GM19239 (cell line): ENCODE measurements around the gene GBE1.
A peak's percentile ranks its signal among the peaks of the same experiment; 100 is the strongest.
"Not testable (repeated sequence)": the region's sequence is repeated elsewhere in the genome, so short reads cannot be mapped to it uniquely, and the experiment has no call there.

Experiments
- DNase-seq: peaks from one replicate; pipeline ENCODE4 v3.0.0; 2011; ENCODE audit warnings: low spot score; ENCODE audit not compliant: insufficient read length
- FAIRE-seq: peaks from 2 replicates; lab custom pipeline; 2011; peaks lifted over from hg19 to GRCh38; lab: Jason Lieb, UNC

GBE1 gene

GRCh38 chr3:81758771-81759170, 2.7 kb downstream of the GBE1 start:
- not testable (repeated sequence) for DNase-seq, FAIRE-seq

- FAIRE-seq (no peak), DNase-seq (no peak)
These were observed 3.2 kb downstream of the GBE1 start for GRCh38 chr3:81758275-81758674.

- FAIRE-seq (peak; percentile 66), DNase-seq (no peak)
These were observed 7.9 kb downstream of the GBE1 start for GRCh38 chr3:81753416-81754027.

GRCh38 chr3:81752604-81753003, 8.8 kb downstream of the GBE1 start:
- DNase-seq, result no peak
- no peak for FAIRE-seq

GRCh38 chr3:81749265-81749664, 12.2 kb downstream of the GBE1 start:
- no peak for FAIRE-seq
- DNase-seq, result no peak

GRCh38 chr3:81747280-81747679, 14.2 kb downstream of the GBE1 start:
- not testable (repeated sequence) for DNase-seq, FAIRE-seq

- FAIRE-seq, result no peak
- DNase-seq, result no peak
These were observed 17.1 kb downstream of the GBE1 start for GRCh38 chr3:81744366-81744765.

- no peak for FAIRE-seq
These were observed 18.1 kb downstream of the GBE1 start for GRCh38 chr3:81743096-81744025.

GRCh38 chr3:81742581-81742980, 18.9 kb downstream of the GBE1 start:
- no peak for FAIRE-seq
- no peak for DNase-seq

More at GRCh38 chr3:81743096-81744025, 18.1 kb downstream of the GBE1 start:
- no peak for DNase-seq

- DNase-seq (no peak), FAIRE-seq (peak; percentile 72)
These were observed 20.2 kb downstream of the GBE1 start for GRCh38 chr3:81741216-81741615.

- FAIRE-seq, result peak; percentile 73
- no peak for DNase-seq
These were observed 20.7 kb downstream of the GBE1 start for GRCh38 chr3:81740731-81741130.

- DNase-seq, result no peak
- no peak for FAIRE-seq
These were observed 26.1 kb downstream of the GBE1 start for GRCh38 chr3:81735334-81735733.

GRCh38 chr3:81734742-81735141, 26.7 kb downstream of the GBE1 start:
- FAIRE-seq, result no peak
- DNase-seq, result no peak

- no peak for FAIRE-seq
- DNase-seq, result no peak
These were observed 28.8 kb downstream of the GBE1 start for GRCh38 chr3:81732642-81733041.

- no peak for DNase-seq
- no peak for FAIRE-seq
These were observed 32.5 kb downstream of the GBE1 start for GRCh38 chr3:81728766-81729544.

GRCh38 chr3:81726735-81727134, 34.7 kb downstream of the GBE1 start:
- DNase-seq, result no peak
- no peak for FAIRE-seq

- FAIRE-seq (peak; percentile 44), DNase-seq (no peak)
These were observed 35.3 kb downstream of the GBE1 start for GRCh38 chr3:81726132-81726531.

- FAIRE-seq, result peak; percentile 45
These were observed 37.6 kb downstream of the GBE1 start for GRCh38 chr3:81723732-81724313.

GRCh38 chr3:81718311-81718710, 43.1 kb downstream of the GBE1 start:
- FAIRE-seq, result no peak
- DNase-seq, result no peak

More at GRCh38 chr3:81723732-81724313, 37.6 kb downstream of the GBE1 start:
- no peak for DNase-seq

- no peak for DNase-seq
- peak; percentile 18 for FAIRE-seq
These were observed 44.5 kb downstream of the GBE1 start for GRCh38 chr3:81716870-81717509.
